Nephron (organoid): Measurements from ENCODE around the gene GGPS1.
"Not testable (repeated sequence)": the region's sequence is repeated elsewhere in the genome, so short reads cannot be mapped to it uniquely, and the experiment has no call there.

Source experiments
- H3K27ac Mint-ChIP-seq, 3 experiments: 2 replicates each; pipeline ENCODE4 v1.8.0; 2020; ENCODE audit warnings: mixed read lengths in 3 of 3, mild to moderate bottlenecking in 2 of 3, moderate library complexity in 1 of 3
- H3K27me3 Mint-ChIP-seq: 2 replicates; pipeline ENCODE4 v1.8.0; 2021; ENCODE audit warnings: low read depth, mild to moderate bottlenecking, moderate library complexity, mixed read lengths
- H3K36me3 Mint-ChIP-seq: 2 replicates; pipeline ENCODE4 v1.8.0; 2020; ENCODE audit warnings: low read depth, mixed read lengths
- H3K4me1 Mint-ChIP-seq: 2 replicates; pipeline ENCODE4 v1.8.0; 2020; ENCODE audit warnings: mixed read lengths
- H3K4me3 Mint-ChIP-seq, 3 experiments: 2 replicates each; pipeline ENCODE4 v1.8.0; 2020; ENCODE audit warnings: mild to moderate bottlenecking in 3 of 3, mixed read lengths in 3 of 3, moderate library complexity in 2 of 3
- H3K9me3 Mint-ChIP-seq: 2 replicates; pipeline ENCODE4 v1.8.0; 2020; ENCODE audit warnings: mixed read lengths
- TF ChIP-seq, protein P1 (sequence below), 3 experiments: fragments of 200-600 bp; sonication (generic); IDR thresholded peaks; one replicate each; pipeline ENCODE4 v1.5.0; 2021; ENCODE audit warnings: antibody characterized with exemption in 3 of 3; ENCODE audit not compliant: unreplicated experiment in 3 of 3

GGPS1 gene

DNA sequence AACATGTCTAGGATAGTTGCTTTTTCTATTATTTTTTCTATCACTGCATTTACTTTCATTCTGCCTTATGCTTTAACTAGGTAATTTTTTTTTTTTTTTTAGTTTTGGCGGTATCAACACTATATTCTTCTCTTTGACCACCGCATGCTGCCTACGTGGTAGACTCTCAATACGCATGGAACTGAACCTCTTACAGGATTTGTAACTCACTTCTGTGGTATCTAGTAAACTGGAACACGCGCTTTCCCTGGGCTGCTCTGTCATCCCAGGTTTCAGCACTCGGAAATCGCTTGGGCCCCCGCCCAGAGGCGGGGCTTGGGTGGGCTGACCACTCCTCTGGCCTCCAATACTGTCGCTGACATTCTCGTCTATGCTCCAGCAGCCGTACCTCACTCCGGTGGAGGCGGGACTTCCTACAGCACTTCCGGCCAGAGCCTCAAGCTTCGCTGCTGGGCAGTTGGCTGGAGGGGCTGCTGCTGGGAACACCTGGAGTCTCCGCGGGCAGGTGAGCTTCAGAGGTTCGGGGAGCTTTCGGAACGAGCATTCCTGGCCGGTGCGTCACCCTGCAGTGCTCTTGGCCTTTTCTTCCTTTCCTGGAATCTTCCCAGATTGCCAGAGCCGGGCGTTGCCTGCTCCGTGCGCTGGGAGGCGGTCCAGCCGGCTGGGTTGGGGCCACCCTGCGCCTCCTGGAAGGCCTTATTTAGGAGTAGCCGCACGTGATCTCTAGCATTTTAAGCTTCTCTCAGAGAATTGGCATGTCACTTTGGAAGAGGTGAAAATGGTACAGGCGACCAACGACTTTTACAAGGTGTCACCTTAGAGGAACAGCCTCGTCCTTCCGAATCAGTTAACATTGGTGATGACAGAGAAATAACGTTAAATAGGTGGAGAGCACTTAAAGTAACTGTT, 38.9 kb downstream of the GGPS1 start, which contains the start of gene TBCE:
TBCE (plus strand) TSS at position 428 of the 909 bp plus-strand sequence. CDS start 12,623 bp downstream, outside the sequence.
- Mint-ChIP-seq H3K27me3 (no peaks in the 10 kb centered on the region), H3K9me3 (no peaks in the 10 kb centered on the region), H3K4me1 (peaks cover 30% of the 10 kb centered on the region), H3K36me3 (peaks cover 11% of the 10 kb centered on the region), H3K4me3 (peak within 1 kb of the TSS; percentile 95 to 97 (median 97)), H3K27ac (peak within 1 kb of the TSS; percentile 87 to 94 (median 91))
- TF ChIP-seq, protein P1, sequence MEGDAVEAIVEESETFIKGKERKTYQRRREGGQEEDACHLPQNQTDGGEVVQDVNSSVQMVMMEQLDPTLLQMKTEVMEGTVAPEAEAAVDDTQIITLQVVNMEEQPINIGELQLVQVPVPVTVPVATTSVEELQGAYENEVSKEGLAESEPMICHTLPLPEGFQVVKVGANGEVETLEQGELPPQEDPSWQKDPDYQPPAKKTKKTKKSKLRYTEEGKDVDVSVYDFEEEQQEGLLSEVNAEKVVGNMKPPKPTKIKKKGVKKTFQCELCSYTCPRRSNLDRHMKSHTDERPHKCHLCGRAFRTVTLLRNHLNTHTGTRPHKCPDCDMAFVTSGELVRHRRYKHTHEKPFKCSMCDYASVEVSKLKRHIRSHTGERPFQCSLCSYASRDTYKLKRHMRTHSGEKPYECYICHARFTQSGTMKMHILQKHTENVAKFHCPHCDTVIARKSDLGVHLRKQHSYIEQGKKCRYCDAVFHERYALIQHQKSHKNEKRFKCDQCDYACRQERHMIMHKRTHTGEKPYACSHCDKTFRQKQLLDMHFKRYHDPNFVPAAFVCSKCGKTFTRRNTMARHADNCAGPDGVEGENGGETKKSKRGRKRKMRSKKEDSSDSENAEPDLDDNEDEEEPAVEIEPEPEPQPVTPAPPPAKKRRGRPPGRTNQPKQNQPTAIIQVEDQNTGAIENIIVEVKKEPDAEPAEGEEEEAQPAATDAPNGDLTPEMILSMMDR (IDR thresholded peaks at IDR 0.05; ENCODE audit: unreplicated experiment in 3 of 3), result peak in 2 of 3 experiments; percentile 14 to 16

DNA sequence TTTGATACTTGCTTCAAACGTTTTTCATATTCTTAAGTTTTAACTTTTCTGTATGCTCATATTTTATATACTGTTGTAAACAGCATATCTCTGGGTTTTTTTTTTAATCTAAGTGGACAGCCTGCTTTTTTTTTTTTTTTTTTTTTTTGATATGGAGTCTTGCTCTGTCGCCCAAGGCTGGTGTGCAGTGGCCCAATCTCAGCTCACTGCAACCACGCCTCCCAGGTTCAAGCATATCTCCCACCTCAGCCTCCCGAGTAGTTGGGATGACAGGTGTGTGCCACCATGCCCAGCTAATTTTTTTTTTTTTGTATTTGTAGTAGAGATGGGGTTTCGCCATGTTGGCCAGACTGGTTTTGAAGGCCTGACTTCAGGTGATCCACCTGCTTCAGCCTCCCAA, 40.1 kb downstream of the GGPS1 start:
- H3K4me1 Mint-ChIP-seq, result peaks cover 30% of the 10 kb centered on the region
- peak overlapping the region; percentile 95 to 97 (median 97) for H3K4me3 Mint-ChIP-seq
- TF ChIP-seq, protein P1 (IDR thresholded peaks at IDR 0.05; ENCODE audit: unreplicated experiment in 3 of 3), result no peak

DNA sequence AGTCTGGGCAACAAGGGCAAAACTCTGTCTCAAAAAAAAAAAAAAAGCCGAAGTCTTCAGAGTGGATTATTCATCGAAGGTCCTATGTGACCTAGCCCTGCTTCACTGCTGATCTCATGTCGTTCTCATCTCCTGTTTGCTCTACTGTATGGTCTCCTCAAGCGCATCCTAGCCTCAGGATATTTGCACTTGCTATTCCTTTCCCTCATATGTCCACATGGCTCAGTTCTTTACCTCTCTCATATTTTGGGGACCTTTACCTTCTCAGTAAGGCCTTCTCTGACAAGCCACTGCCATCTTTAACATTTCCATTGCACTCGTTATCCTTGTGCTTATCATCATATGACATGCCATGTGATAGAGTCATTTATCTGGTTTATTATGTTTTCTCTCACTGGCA, 41.4 kb downstream of the GGPS1 start:
- H3K27ac Mint-ChIP-seq, result peak overlapping the region in 1 of 3 experiments; percentile 12
- H3K36me3 Mint-ChIP-seq, result peaks cover 23% of the 10 kb centered on the region
- no peaks in the 10 kb centered on the region for H3K27me3 Mint-ChIP-seq
- H3K4me3 Mint-ChIP-seq, result peak overlapping the region; percentile 66 to 84 (median 68)
- TF ChIP-seq, protein P1 (IDR thresholded peaks at IDR 0.05; ENCODE audit: unreplicated experiment in 3 of 3), result no peak
- H3K9me3 Mint-ChIP-seq, result no peaks in the 10 kb centered on the region
- H3K4me1 Mint-ChIP-seq, result peaks cover 30% of the 10 kb centered on the region

More for the DNA sequence above, 40.1 kb downstream of the GGPS1 start:
- peaks cover 18% of the 10 kb centered on the region for H3K36me3 Mint-ChIP-seq
- H3K27me3 Mint-ChIP-seq, result no peaks in the 10 kb centered on the region
- no peaks in the 10 kb centered on the region for H3K9me3 Mint-ChIP-seq
- peak overlapping the region in 2 of 3 experiments; percentile 87 to 94 for H3K27ac Mint-ChIP-seq

DNA sequence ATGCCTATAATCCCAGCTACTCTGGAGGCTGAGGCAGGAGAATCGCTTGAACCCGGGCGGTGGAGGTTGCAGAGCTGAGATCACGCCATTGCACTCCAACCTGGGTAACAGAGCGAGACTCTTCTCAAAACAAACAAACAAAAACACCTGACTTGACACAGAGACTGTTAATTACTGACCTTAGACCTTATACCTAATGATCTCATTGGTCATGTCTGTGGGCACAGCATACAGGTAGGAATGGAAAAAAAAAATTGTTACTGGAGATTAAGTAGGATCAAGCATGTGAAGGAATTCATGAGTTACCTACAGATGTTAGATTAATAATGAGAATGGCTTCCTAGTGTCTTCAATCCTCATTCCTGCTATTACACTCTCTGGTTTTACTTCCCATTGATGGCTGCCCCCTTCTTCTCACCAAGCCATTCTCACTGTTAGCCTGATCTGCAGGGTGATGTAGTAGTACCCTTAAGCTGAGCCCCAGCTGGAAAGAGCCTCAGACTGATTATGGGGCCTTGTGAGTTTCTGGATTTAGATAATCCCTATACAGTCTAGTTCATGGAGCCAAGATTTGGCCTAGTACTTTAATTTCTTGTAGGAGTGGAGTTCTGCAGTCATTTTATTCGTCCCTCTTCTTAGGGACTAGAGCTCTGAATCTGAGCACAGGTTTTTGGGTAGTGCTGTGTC, 47.7 kb downstream of the GGPS1 start:
- Mint-ChIP-seq H3K4me1 (no peaks in the 10 kb centered on the region), H3K27me3 (no peaks in the 10 kb centered on the region), H3K9me3 (peaks cover 4% of the 10 kb centered on the region), H3K4me3 (no peak overlapping the region), H3K36me3 (peaks cover 48% of the 10 kb centered on the region), H3K27ac (no peak overlapping the region)
- TF ChIP-seq, protein P1 (IDR thresholded peaks at IDR 0.05; ENCODE audit: unreplicated experiment in 3 of 3), result no peak

DNA sequence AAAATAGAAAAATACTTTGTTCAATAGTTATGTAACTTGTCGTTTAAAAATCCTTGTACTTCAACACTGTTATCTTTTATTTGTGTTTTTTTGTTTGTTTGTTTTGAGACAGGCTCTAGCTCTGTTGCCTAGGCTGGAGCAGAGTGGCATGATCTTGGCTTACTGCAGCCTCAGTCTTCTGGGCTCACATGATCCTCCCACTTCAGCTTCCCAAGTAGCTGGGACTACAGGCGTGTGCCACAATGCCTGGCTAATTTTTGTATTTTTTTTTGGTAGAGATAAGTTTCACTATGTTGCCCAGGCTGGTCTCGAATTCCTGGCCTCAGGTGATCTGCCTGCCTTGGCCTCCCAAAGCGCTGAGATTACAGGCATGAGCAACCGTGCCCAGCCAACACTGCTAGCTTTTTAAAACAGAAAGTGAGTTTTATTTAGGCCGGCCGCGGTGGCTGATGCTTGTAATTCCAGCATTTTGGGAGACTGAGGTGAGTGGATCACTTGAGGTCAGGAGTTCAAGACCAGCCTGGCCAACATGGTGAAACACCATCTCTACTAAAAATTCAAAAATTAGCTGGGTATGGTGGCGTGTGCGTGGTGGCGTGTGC, 49.9 kb downstream of the GGPS1 start:
- not testable (repeated sequence) for H3K27ac Mint-ChIP-seq, H3K9me3 Mint-ChIP-seq, H3K4me3 Mint-ChIP-seq, H3K4me1 Mint-ChIP-seq, H3K27me3 Mint-ChIP-seq
- peaks cover 46% of the 10 kb centered on the region for H3K36me3 Mint-ChIP-seq

DNA sequence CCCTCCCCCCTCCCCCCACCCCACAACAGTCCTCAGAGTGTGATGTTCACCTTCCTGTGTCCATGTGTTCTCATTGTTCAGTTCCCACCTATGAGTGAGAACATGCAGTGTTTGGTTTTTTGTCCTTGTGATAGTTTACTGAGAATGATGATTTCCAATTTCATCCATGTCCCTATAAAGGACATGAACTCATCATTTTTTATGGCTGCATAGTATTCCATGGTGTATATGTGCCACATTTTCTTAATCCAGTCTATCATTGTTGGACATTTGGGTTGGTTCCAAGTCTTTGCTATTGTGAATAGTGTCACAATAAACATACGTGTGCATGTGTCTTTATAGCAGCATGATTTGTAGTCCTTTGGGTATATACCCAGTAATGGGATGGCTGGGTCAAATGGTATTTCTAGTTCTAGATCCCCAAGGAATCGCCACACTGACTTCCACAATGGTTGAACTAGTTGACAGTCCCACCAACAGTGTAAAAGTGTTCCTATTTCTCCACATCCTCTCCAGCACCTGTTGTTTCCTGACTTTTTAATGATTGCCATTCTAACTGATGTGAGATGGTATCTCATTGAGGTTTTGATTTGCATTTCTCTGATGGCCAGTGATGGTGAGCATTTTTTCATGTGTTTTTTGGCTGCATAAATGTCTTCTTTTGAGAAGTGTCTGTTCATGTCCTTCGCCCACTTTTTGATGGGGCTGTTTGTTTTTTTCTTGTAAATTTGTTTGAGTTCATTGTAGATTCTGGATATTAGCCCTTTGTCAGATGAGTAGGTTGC, 53.8 kb downstream of the GGPS1 start:
- not testable (repeated sequence) for H3K4me1 Mint-ChIP-seq, H3K4me3 Mint-ChIP-seq, H3K27me3 Mint-ChIP-seq, H3K27ac Mint-ChIP-seq
- peaks cover 42% of the 10 kb centered on the region for H3K36me3 Mint-ChIP-seq
- peaks cover 15% of the 10 kb centered on the region for H3K9me3 Mint-ChIP-seq

DNA sequence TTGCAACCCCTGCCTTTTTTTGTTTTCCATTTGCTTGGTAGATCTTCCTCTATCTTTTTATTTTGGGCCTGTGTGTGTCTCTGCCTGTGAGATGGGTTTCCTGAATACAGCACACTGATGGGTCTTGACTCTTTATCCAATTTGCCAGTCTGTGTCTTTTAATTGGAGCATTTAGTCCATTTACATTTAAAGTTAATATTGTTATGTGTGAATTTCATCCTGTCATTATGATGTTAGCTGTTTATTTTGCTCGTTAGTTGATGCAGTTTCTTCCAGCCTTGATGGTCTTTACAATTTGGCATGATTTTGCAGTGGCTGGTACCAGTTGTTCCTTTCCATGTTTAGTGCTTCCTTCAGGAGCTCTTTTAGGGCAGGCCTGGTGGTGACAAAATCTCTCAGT, 57.3 kb downstream of the GGPS1 start:
- Mint-ChIP-seq H3K36me3 (peaks cover 52% of the 10 kb centered on the region), H3K9me3 (peaks cover 24% of the 10 kb centered on the region)
- H3K4me1 Mint-ChIP-seq, H3K4me3 Mint-ChIP-seq, H3K27me3 Mint-ChIP-seq, H3K27ac Mint-ChIP-seq: not testable (repeated sequence)
